Measurements from ENCODE around the gene PTAFR.

GRCh38 chr1:28190996-28191645 lies 14.6 kb upstream of the PTAFR start:
- no peak for TF ChIP-seq CTCF (IDR thresholded peaks at IDR 0.05)
- TF ChIP-seq POLR2A (IDR thresholded peaks at IDR 0.05) = no peak

All from uterus (tissue), 2 donors.